Upper lobe of right lung (tissue), 1 donor: ENCODE measurements around the gene NUBP2. TPM values are rescaled to one million over a fixed set of nuclear protein-coding genes. Genes with fewer than 3 reads are reported as not detected.
A peak's percentile ranks its signal among the peaks of the same experiment; 100 is the strongest.

ENCODE experiments used
- ATAC-seq: fragments of 200-7000 bp; cut with Tn5 transposase; one replicate; pipeline ENCODE4 v1.9.1; 2020; ENCODE audit warnings: mild to moderate bottlenecking, moderate library complexity
- DNase-seq: peaks from one replicate; pipeline ENCODE4 v3.0.0-alpha.2; 2020
- H3K27ac ChIP-seq: fragments of 200-600 bp; one replicate; pipeline ENCODE4 v1.8.0; 2022
- H3K27me3 ChIP-seq: fragments of 200-600 bp; one replicate; pipeline ENCODE4 v1.8.0; 2022; ENCODE audit warnings: mild to moderate bottlenecking
- H3K36me3 ChIP-seq: fragments of 200-600 bp; one replicate; pipeline ENCODE4 v1.8.0; 2022
- H3K4me1 ChIP-seq: fragments of 200-600 bp; one replicate; pipeline ENCODE4 v1.8.0; 2022
- H3K4me3 ChIP-seq: fragments of 200-600 bp; one replicate; pipeline ENCODE4 v1.8.0; 2022; ENCODE audit warnings: mild to moderate bottlenecking
- H3K9me3 ChIP-seq: fragments of 200-600 bp; one replicate; pipeline ENCODE4 v1.8.0; 2022
- CTCF ChIP-seq: fragments of 200-600 bp; IDR thresholded peaks from one replicate; pipeline ENCODE4 v1.8.0; 2022; ENCODE audit warnings: antibody characterized with exemption
- intact Hi-C: fragments of 100-400 bp; cut with DNase I; formaldehyde crosslinking; loops from one replicate; pipeline ENCODE4 v1.11.0; 2022
- total RNA-seq: library from RNA; stranded (reverse); fragmentation: NEBNext Ultra II Directional; extraction: Animal tissue kit (Norgen Biotek cat#: 25700); gene quantifications from one replicate; pipeline ENCODE4 v1.2.1, GENCODE V29; 2021
- donor health status: DM: no; HTN: yes; CAD: no; lungs with severe emphysema.

Gene NUBP2
- total RNA-seq, 1 donor from 2014 or later, result 38.9 TPM

DNA sequence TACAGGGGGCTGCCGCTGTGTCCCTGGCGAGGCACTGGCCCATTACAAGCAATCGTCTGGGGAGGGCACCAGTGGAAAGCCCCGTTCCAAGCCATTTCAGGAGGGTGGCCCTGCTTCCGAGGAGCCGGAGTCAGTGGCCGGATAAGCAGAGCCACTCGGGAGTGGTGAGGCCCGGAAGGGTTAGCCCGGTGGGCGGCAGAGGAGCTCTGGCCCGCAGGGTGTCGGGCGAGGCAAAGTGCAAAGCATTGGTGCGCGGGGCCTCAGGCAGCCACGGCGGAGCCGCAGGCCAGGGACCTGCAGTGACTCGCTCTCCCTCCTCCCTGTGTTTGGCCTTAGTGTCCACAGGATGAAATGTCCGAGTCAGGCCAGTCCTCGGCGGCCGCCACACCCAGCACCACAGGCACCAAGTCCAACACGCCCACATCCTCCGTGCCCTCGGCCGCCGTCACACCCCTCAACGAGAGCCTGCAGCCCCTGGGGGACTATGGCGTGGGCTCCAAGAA lies 36.0 kb upstream of the NUBP2 start:
- Histone ChIP-seq H3K27me3 (no peaks in the 10 kb centered on the region), H3K27ac (no peak overlapping the region), H3K9me3 (no peaks in the 10 kb centered on the region), H3K4me3 (no peak overlapping the region), H3K36me3 (peaks cover 71% of the 10 kb centered on the region), H3K4me1 (no peaks in the 10 kb centered on the region)
- intact Hi-C loops, result no loop called here
- ATAC-seq, result no peak
- DNase-seq, result no peak
- TF ChIP-seq CTCF, result no peak

DNA sequence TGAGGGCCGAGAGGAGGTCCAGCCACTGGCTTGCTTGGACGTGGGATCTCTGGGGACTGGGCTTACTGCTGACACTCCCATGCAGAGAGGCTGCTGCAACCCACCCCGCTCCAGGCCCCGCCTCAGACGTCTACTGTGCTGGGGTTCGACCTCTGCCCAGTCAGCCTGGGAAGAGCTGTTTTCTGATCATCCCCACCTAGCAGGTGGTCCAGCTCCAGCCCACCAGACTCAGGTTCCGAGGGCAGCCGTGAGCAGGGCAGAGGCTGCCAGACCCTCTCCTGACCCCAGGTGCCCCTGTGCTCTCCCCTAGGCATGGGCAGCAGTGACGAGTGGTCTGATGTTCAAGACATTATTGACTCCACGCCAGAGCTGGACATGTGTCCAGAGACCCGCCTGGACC lies 34.8 kb upstream of the NUBP2 start:
- no peak for TF ChIP-seq CTCF
- peaks cover 83% of the 10 kb centered on the region for H3K36me3 ChIP-seq
- ATAC-seq (no peak), DNase-seq (no peak)
- intact Hi-C loops, result no loop called here
- no peak overlapping the region for H3K4me3 ChIP-seq
- no peak overlapping the region for H3K27ac ChIP-seq
- H3K27me3 ChIP-seq, result no peaks in the 10 kb centered on the region
- no peaks in the 10 kb centered on the region for H3K4me1 ChIP-seq
- no peaks in the 10 kb centered on the region for H3K9me3 ChIP-seq

- H3K4me1 ChIP-seq, result no peaks in the 10 kb centered on the region
- DNase-seq (no peak), ATAC-seq (peak; percentile 10)
- H3K27me3 ChIP-seq, result no peaks in the 10 kb centered on the region
- intact Hi-C loops, result no loop called here
- H3K36me3 ChIP-seq, result peaks cover 77% of the 10 kb centered on the region
- no peaks in the 10 kb centered on the region for H3K9me3 ChIP-seq
- H3K27ac ChIP-seq, result no peak overlapping the region
- no peak overlapping the region for H3K4me3 ChIP-seq
- TF ChIP-seq CTCF, result no peak
Observed at GRCh38 chr16:1749152-1750117, 33.3 kb upstream of the NUBP2 start.

GRCh38 chr16:1751946-1752345 lies 30.8 kb upstream of the NUBP2 start:
- H3K4me1 ChIP-seq, result no peaks in the 10 kb centered on the region
- intact Hi-C loops, result no loop called here
- TF ChIP-seq CTCF, result no peak
- H3K36me3 ChIP-seq, result peaks cover 66% of the 10 kb centered on the region
- H3K27ac ChIP-seq, result no peak overlapping the region
- H3K4me3 ChIP-seq, result no peak overlapping the region
- no peak for DNase-seq
- H3K27me3 ChIP-seq, result no peaks in the 10 kb centered on the region
- H3K9me3 ChIP-seq, result no peaks in the 10 kb centered on the region
- no peak for ATAC-seq

DNA sequence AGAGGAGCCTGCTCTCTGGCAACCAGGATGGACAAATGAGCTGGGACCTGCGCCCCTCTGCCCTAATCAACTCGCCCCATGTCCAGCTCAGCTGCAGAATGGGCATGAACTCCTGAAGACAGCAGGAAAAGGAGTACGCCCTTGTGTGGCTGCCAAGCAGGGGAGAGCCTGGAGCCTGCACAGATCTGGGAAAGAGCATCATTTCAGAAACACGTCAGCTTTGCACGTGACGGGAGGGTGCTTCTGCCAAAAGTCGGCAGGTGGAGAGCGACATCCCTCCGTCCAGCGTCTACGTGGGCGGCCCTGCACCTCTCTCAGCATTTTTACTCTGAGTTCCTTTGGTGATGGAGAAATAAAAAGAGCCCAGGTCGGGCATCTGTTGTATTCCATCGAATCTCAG lies 29.9 kb upstream of the NUBP2 start:
- intact Hi-C loops, result no loop called here
- H3K9me3 ChIP-seq, result no peaks in the 10 kb centered on the region
- TF ChIP-seq CTCF, result no peak
- peaks cover 60% of the 10 kb centered on the region for H3K36me3 ChIP-seq
- H3K27ac ChIP-seq, result no peak overlapping the region
- no peak for DNase-seq
- no peaks in the 10 kb centered on the region for H3K4me1 ChIP-seq
- ATAC-seq, result no peak
- no peak overlapping the region for H3K4me3 ChIP-seq
- no peaks in the 10 kb centered on the region for H3K27me3 ChIP-seq
